ENCODE data around the gene SHISA4. TPM values are rescaled to one million over a fixed set of nuclear protein-coding genes. Genes with fewer than 3 reads are reported as not detected.

SHISA4 gene
- total RNA-seq, 1 experiment from 2014 or later = 6.3 TPM

DNA sequence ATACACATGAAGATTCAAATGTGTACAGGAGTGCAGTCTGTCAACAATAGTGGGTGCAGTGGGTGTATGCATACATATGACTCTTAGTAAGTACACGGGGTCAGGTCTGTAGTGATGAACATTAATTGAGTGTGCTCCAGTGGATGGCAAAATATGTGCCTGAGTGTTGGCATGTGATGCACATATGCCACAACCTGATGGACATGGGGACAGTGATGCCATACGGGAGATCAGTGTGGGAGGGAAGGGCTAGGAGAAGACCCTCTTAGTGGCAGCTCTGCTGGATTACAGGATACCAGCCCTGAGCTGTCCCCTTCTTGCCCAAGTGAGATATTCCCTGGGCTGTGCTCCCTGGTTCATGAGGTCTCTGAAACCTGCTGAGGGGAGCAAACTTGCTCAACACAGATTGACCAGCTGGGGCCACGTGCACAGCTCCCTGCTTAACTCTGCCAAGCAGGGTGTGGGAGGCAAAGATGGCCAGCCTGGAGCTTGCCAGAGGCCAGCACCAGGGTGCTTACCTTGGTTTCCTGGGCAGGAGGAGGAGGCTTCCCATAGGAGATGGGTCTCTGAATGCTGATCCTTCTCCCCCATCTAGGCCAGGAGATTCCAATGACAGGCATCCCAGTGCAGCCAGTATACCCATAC lies 2.2 kb downstream of the SHISA4 start (continued):
- TF ChIP-seq, protein P1, sequence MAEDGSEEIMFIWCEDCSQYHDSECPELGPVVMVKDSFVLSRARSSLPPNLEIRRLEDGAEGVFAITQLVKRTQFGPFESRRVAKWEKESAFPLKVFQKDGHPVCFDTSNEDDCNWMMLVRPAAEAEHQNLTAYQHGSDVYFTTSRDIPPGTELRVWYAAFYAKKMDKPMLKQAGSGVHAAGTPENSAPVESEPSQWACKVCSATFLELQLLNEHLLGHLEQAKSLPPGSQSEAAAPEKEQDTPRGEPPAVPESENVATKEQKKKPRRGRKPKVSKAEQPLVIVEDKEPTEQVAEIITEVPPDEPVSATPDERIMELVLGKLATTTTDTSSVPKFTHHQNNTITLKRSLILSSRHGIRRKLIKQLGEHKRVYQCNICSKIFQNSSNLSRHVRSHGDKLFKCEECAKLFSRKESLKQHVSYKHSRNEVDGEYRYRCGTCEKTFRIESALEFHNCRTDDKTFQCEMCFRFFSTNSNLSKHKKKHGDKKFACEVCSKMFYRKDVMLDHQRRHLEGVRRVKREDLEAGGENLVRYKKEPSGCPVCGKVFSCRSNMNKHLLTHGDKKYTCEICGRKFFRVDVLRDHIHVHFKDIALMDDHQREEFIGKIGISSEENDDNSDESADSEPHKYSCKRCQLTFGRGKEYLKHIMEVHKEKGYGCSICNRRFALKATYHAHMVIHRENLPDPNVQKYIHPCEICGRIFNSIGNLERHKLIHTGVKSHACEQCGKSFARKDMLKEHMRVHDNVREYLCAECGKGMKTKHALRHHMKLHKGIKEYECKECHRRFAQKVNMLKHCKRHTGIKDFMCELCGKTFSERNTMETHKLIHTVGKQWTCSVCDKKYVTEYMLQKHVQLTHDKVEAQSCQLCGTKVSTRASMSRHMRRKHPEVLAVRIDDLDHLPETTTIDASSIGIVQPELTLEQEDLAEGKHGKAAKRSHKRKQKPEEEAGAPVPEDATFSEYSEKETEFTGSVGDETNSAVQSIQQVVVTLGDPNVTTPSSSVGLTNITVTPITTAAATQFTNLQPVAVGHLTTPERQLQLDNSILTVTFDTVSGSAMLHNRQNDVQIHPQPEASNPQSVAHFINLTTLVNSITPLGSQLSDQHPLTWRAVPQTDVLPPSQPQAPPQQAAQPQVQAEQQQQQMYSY (CRISPR knock-in tag; IDR thresholded peaks at IDR 0.05) = no peak
- TF ChIP-seq E2F1 (CRISPR knock-in tag; IDR thresholded peaks at IDR 0.05) = no peak
- no peak for TF ChIP-seq ZNF671 (CRISPR knock-in tag; IDR thresholded peaks at IDR 0.05)
- no peak for TF ChIP-seq TEAD4 (CRISPR knock-in tag; IDR thresholded peaks at IDR 0.05)
- TF ChIP-seq ZNF219 (CRISPR knock-in tag; IDR thresholded peaks at IDR 0.05; ENCODE audit: borderline replicate concordance) = no peak
- TF ChIP-seq ZSCAN18 (CRISPR knock-in tag; IDR thresholded peaks at IDR 0.05) = no peak

DNA sequence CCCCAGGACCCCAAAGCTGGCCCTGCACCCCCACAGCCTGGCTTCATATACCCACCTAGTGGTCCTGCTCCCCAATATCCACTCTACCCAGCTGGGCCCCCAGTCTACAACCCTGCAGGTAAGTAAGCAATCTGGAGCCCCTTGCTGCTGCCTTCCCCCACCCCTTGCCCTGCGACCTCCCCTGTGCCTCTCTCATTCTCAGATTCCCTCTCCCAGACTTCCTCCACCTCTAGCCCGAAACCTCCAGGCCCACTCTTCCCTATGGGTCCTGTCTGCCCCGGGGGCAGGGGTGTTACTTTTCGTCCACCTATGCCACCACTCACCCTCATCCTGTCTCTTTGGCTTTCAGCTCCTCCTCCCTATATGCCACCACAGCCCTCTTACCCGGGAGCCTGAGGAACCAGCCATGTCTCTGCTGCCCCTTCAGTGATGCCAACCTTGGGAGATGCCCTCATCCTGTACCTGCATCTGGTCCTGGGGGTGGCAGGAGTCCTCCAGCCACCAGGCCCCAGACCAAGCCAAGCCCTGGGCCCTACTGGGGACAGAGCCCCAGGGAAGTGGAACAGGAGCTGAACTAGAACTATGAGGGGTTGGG lies 2.9 kb downstream of the SHISA4 start:
- ChIA-PET POLR2A (no interaction called here), CTCF (interaction anchor here (1.3 to 5.7 kb wide), 3 partner anchors 11 to 108 kb away, joined by 3 to 135 read pairs (median 5); no protein-coding TSS in a partner anchor)
- H3K27ac Mint-ChIP-seq = no peak overlapping the region
- TF ChIP-seq ATF1 (CRISPR knock-in tag; IDR thresholded peaks at IDR 0.05) = no peak
- TF ChIP-seq, protein P2, sequence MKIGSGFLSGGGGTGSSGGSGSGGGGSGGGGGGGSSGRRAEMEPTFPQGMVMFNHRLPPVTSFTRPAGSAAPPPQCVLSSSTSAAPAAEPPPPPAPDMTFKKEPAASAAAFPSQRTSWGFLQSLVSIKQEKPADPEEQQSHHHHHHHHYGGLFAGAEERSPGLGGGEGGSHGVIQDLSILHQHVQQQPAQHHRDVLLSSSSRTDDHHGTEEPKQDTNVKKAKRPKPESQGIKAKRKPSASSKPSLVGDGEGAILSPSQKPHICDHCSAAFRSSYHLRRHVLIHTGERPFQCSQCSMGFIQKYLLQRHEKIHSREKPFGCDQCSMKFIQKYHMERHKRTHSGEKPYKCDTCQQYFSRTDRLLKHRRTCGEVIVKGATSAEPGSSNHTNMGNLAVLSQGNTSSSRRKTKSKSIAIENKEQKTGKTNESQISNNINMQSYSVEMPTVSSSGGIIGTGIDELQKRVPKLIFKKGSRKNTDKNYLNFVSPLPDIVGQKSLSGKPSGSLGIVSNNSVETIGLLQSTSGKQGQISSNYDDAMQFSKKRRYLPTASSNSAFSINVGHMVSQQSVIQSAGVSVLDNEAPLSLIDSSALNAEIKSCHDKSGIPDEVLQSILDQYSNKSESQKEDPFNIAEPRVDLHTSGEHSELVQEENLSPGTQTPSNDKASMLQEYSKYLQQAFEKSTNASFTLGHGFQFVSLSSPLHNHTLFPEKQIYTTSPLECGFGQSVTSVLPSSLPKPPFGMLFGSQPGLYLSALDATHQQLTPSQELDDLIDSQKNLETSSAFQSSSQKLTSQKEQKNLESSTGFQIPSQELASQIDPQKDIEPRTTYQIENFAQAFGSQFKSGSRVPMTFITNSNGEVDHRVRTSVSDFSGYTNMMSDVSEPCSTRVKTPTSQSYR (CRISPR knock-in tag; IDR thresholded peaks at IDR 0.05) = no peak
- TF ChIP-seq PRRX2 (CRISPR knock-in tag; IDR thresholded peaks at IDR 0.05) = no peak
- DNase-seq (ENCODE audit: low spot score) (no peak), ATAC-seq (no peak)
- H3K9me3 Mint-ChIP-seq = no peaks in the 10 kb centered on the region
- H3K36me3 Mint-ChIP-seq = no peaks in the 10 kb centered on the region
- peaks cover 34% of the 10 kb centered on the region for H3K27me3 Mint-ChIP-seq (ENCODE audit: low read depth)
- H3K4me1 Mint-ChIP-seq = peaks cover 46% of the 10 kb centered on the region
- H3K4me3 Mint-ChIP-seq = no peak overlapping the region

DNA sequence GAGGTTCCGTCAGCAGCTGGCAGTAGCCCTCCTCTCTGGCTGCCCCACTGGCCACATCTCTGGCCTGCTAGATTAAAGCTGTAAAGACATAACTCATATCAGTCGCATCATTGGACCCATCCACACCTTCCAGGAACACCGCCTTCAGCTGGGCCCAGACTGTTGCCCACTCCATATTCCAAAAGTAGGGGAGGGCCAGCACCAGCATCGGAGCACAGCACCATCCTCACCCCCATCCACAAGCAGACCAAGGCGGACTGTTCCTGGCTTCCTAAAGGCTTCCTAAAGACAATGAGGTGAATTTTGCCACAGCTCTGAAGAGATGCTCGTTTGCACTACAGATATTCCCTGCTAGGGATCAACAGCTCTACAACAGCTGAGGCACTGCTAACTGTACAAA lies 3.5 kb downstream of the SHISA4 start:
- ChIA-PET CTCF (interaction anchor here (1.3 to 5.7 kb wide), 3 partner anchors 11 to 108 kb away, joined by 3 to 135 read pairs (median 5); no protein-coding TSS in a partner anchor), POLR2A (no interaction called here)
- Mint-ChIP-seq H3K9me3 (no peaks in the 10 kb centered on the region), H3K4me1 (peaks cover 46% of the 10 kb centered on the region), H3K27ac (no peak overlapping the region), H3K27me3 (ENCODE audit: low read depth) (peaks cover 28% of the 10 kb centered on the region), H3K4me3 (no peak overlapping the region), H3K36me3 (no peaks in the 10 kb centered on the region)
- ATAC-seq (no peak), DNase-seq (ENCODE audit: low spot score) (no peak)
- TF ChIP-seq, protein P3, sequence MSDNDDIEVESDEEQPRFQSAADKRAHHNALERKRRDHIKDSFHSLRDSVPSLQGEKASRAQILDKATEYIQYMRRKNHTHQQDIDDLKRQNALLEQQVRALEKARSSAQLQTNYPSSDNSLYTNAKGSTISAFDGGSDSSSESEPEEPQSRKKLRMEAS (CRISPR knock-in tag; IDR thresholded peaks at IDR 0.05) = no peak
- TF ChIP-seq, protein P2 (CRISPR knock-in tag; IDR thresholded peaks at IDR 0.05) = no peak
- no peak for TF ChIP-seq ELF4 (CRISPR knock-in tag; IDR thresholded peaks at IDR 0.05; ENCODE audit: low read depth)
